ENCODE data around the gene IFRD1. TPM values are rescaled to one million over a fixed set of nuclear protein-coding genes. Genes with fewer than 3 reads are reported as not detected.

Gene IFRD1
- total RNA-seq, 1 experiment from 2014 or later: 78.8 TPM

- intact Hi-C loops (cut with micrococcal nuclease; ENCODE audit: unreplicated experiment): no loop called here
- no peaks in the 10 kb centered on the region for H3K36me3 ChIP-seq (ENCODE audit: control insufficient read depth, insufficient read depth, low read length)
- Mint-ChIP-seq H3K36me3 (ENCODE audit: insufficient read depth, unreplicated experiment) (no peaks in the 10 kb centered on the region), H3K27me3 (ENCODE audit: insufficient read depth, unreplicated experiment) (no peaks in the 10 kb centered on the region), H3K27ac (ENCODE audit: unreplicated experiment) (no peak overlapping the region), H3K9me3 (ENCODE audit: unreplicated experiment) (no peaks in the 10 kb centered on the region), H3K4me1 (ENCODE audit: low read depth, unreplicated experiment) (no peaks in the 10 kb centered on the region), H3K4me3 (ENCODE audit: unreplicated experiment) (no peak overlapping the region)
- no peaks in the 10 kb centered on the region for H3K27me3 ChIP-seq (replicated peaks; ENCODE audit: control insufficient read depth, insufficient read depth, low read length)
- TF ChIP-seq CTCF (IDR thresholded peaks at IDR 0.05; ENCODE audit: insufficient read depth in 1 of 2, low read depth in 1 of 2, low read length in 1 of 2, severe bottlenecking in 1 of 2, unreplicated experiment in 1 of 2): no peak
- DNase-seq: no peak
- H3K9me3 ChIP-seq: no peaks in the 10 kb centered on the region
- H3K4me1 ChIP-seq: 0 out of 2 replicates have a peak, but pooled peaks cover 9% of the 10 kb centered on the region
- no peak overlapping the region for H3K4me3 ChIP-seq (ENCODE audit: low read depth, low read length)
- CTCF ChIA-PET: no interaction called here
- no TSS peak for BruUV-seq (replicated peaks)
- POLR2A ChIA-PET: no interaction called here
These were observed 53.2 kb downstream of the IFRD1 start for GRCh38 chr7:112503361-112503972.

GRCh38 chr7:112504093-112504695, 53.9 kb downstream of the IFRD1 start:
- intact Hi-C loops (cut with micrococcal nuclease; ENCODE audit: unreplicated experiment): no loop called here

DNA sequence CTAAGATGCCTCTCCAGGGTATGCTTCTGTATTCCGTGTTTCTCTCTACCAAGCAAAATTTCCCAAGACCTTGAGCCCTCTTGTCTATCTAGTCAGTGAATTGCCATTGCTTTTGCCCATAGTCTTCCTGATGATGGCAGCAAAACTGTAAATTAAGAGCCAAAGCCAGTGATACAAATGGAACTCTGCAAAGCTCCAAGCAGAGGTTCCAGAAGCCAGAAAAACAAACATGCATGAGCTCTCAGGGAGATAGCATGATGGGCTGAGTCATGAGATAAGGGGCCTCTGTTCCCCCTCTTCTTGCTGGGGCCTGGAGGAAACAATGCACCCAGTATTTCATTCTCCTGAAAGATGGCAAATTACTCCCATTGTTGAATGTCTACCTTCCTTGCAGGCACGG, 55.2 kb downstream of the IFRD1 start:
- no peaks in the 10 kb centered on the region for H3K27me3 ChIP-seq (replicated peaks; ENCODE audit: control insufficient read depth, insufficient read depth, low read length)
- Mint-ChIP-seq H3K4me1 (ENCODE audit: low read depth, unreplicated experiment) (no peaks in the 10 kb centered on the region), H3K36me3 (ENCODE audit: insufficient read depth, unreplicated experiment) (no peaks in the 10 kb centered on the region), H3K4me3 (ENCODE audit: unreplicated experiment) (no peak overlapping the region), H3K27me3 (ENCODE audit: insufficient read depth, unreplicated experiment) (peaks cover under 1% of the 10 kb centered on the region), H3K9me3 (ENCODE audit: unreplicated experiment) (no peaks in the 10 kb centered on the region), H3K27ac (ENCODE audit: unreplicated experiment) (no peak overlapping the region)
- H3K4me3 ChIP-seq (ENCODE audit: low read depth, low read length): no peak overlapping the region
- DNase-seq: no peak
- H3K36me3 ChIP-seq (ENCODE audit: control insufficient read depth, insufficient read depth, low read length): no peaks in the 10 kb centered on the region
- intact Hi-C loops (cut with micrococcal nuclease; ENCODE audit: unreplicated experiment): no loop called here
- 0 out of 2 replicates have a peak, but pooled peaks cover 9% of the 10 kb centered on the region for H3K4me1 ChIP-seq
- TF ChIP-seq CTCF (IDR thresholded peaks at IDR 0.05; ENCODE audit: insufficient read depth in 1 of 2, low read depth in 1 of 2, low read length in 1 of 2, severe bottlenecking in 1 of 2, unreplicated experiment in 1 of 2): no peak
- no TSS peak for BruUV-seq (replicated peaks)
- CTCF ChIA-PET: interaction anchor here (0.6 kb wide), 1 partner anchor 10 kb away, joined by 3 read pairs; no protein-coding TSS in a partner anchor
- POLR2A ChIA-PET: no interaction called here
- H3K9me3 ChIP-seq: no peaks in the 10 kb centered on the region

More at GRCh38 chr7:112504093-112504695, 53.9 kb downstream of the IFRD1 start:
- Histone ChIP-seq H3K9me3 (no peaks in the 10 kb centered on the region), H3K36me3 (ENCODE audit: control insufficient read depth, insufficient read depth, low read length) (no peaks in the 10 kb centered on the region), H3K27me3 (replicated peaks; ENCODE audit: control insufficient read depth, insufficient read depth, low read length) (no peaks in the 10 kb centered on the region), H3K4me1 (0 out of 2 replicates have a peak, but pooled peaks cover 9% of the 10 kb centered on the region), H3K4me3 (ENCODE audit: low read depth, low read length) (no peak overlapping the region)
- no peaks in the 10 kb centered on the region for H3K9me3 Mint-ChIP-seq (ENCODE audit: unreplicated experiment)
- no peaks in the 10 kb centered on the region for H3K4me1 Mint-ChIP-seq (ENCODE audit: low read depth, unreplicated experiment)
- H3K36me3 Mint-ChIP-seq (ENCODE audit: insufficient read depth, unreplicated experiment): no peaks in the 10 kb centered on the region
- DNase-seq: no peak
- POLR2A ChIA-PET: no interaction called here
- CTCF ChIA-PET: no interaction called here
- no peak overlapping the region for H3K27ac Mint-ChIP-seq (ENCODE audit: unreplicated experiment)
- H3K27me3 Mint-ChIP-seq (ENCODE audit: insufficient read depth, unreplicated experiment): no peaks in the 10 kb centered on the region
- no peak overlapping the region for H3K4me3 Mint-ChIP-seq (ENCODE audit: unreplicated experiment)
- TF ChIP-seq CTCF (IDR thresholded peaks at IDR 0.05; ENCODE audit: insufficient read depth in 1 of 2, low read depth in 1 of 2, low read length in 1 of 2, severe bottlenecking in 1 of 2, unreplicated experiment in 1 of 2): no peak
- no TSS peak for BruUV-seq (replicated peaks)

All from Caco-2 (cell line).